HG03520 (cell line): ENCODE measurements around the gene KCNIP4.

Source experiments
- ATAC-seq: cut with Tn5 transposase; IDR thresholded peaks from one replicate; pipeline ENCODE4 v1.9.1; 2021; ENCODE audit warnings: mild to moderate bottlenecking, moderate library complexity; ENCODE audit not compliant: unreplicated experiment

Gene KCNIP4

DNA sequence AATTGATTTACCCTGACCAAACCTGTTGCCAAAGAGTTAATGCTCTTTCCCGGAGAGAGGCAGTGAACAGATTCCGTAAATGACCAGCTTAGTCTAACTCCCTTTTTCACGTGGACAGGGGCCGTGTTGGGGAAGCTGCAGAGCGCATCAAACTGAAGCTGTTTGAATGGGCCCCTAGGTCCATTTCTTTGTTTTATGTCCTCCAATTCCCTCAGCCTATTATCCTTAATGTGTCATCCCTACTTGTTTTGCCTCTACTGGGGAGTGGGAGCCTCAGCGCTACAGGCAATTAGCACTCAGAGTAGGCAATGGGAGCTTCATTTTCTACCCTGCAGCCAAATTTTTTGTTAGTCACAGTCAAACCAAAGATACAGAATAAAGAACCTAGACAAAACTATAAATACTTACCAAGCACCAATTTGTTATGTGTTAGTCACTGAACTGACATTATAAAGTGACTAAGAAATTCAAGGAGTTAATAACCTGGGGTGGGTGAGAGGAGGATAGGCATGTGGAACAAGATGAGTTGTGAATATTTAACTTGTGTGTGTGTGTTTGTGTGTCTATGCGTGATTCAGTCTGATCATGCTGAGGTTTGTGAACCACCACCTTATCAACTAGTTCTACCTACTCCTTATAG is 830.9 kb downstream of the KCNIP4 start:
- ATAC-seq = no peak

DNA sequence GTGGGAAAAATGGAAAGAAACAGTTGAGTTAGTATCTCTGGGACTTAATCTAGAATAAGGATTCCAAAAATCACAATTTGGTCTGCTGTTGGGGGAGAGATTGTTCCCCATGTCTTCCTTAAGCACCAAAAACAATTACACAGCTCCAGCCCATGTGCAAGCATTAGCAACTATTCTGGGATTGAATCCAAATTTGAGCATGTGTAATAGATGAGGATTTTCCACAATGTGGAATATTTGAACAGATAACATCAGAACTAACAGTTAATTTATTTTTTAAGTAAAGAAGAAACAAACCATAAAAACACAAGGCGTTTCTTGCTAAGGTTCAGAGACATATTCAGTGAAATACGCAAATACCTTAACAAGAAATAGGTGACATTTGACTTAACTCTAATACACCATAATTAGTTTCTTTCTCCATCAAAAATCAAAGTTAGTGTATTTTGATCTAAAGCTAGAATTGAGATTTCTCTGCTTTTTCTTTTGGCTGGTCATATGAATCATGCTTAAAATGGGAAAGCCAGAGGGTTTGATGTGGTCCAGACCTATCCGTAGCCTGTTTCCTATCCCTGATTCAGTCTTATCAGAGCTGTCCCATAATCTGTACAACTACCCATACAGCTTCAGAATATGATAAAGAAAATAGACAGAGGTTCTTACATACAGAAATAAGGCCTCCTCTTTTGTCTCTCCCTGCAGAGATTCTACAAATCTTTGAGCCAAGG is 834.9 kb downstream of the KCNIP4 start:
- ATAC-seq = no peak

DNA sequence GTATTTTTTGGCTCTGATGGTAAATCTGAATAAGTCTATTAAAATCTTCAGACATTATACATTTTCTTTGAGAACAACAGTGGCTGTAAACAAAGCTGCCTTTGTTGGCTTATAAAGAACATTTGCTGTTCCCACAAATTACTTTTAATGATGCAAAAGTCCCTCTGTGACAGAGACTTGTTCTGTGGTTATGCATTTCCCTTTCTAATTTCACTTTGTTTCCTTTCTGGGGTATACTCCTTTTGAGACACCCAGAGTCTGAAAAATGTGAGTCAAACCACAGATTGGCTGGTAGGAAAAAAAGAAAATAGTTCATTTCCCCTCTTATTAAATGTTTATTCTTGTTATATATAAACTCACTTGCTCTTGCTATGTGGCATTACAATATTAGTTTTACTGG is 845.9 kb downstream of the KCNIP4 start:
- no peak for ATAC-seq

DNA sequence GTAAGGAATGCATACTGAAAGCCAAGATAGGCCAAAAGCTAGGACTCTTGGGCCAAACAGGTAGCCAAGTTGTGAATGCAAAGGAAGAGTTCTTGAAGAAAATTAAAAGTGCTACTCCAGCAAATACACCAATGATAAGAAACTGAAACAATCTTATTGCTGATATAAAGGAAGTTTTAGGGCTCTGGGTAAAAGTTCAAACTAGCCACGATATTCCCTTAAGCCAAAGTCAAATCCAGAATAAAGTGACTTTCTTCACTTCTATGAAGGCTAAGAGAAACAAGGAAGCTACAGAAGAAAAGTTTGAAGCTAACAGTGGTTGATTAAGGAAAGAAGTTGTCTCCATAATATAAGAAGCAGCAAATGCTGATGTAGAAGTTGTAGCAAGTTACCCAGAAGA is 850.7 kb downstream of the KCNIP4 start:
- ATAC-seq = no peak

DNA sequence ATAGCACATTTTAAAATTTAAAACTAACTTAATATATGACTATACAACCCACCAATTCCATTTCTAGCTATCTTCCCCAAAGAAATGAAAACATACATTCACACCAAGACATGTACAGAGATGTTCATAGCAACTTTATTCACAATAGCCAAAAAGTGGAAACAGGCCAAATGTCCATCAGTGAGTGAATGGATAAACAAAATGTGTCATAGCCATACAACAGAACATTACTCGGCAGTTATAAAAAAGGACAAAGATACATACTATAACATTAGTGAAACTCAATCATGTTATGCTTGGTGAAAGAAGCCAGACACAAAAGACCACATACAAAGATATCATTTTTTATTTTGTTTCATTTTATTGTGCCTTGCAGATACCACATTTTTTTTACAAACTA is 851.5 kb downstream of the KCNIP4 start:
- ATAC-seq = no peak

DNA sequence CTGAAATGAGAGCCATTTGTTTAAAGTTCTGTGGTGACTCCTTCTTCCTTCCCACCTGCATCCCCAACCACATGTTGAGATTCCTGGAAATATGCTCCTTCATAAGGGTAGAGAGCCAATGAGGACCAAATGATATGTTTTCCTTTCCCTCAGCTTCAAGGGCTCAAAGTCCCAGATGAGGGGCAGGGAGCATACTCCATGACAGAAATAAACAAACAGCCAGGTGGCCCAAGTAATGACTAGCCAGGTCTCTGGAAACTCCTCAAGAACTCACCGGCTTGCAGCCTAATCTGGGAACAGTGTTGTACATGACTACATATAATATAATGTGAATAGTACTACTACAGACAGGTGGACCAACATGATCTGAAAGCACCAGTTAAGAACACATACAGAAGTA is 856.0 kb downstream of the KCNIP4 start:
- no peak for ATAC-seq

DNA sequence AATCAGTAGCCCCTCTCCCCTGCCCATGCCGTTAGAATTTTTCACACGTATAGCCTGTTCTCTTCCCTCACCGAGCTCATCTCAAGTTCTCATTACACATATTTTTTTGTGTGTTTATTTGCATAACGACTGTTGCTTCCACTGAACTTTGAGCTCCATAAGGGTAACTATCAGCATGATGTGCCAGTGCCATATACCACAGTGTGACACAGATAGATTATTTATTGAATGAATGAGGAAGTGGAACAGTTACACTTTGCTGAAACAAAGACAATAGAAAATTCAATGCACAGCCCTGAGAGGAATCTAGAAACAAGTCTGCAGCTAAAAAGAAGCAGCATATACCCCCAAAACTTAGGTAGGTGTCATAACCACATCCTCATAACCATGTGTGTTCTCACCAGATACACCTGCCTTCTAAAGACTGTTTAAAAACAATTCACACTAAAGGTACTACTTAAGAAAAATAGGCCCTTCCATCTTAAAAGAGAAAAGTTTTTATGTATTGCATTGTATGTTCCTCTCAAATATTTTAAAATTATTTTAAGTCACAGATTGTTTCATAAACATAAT is 858.4 kb downstream of the KCNIP4 start:
- no peak for ATAC-seq

DNA sequence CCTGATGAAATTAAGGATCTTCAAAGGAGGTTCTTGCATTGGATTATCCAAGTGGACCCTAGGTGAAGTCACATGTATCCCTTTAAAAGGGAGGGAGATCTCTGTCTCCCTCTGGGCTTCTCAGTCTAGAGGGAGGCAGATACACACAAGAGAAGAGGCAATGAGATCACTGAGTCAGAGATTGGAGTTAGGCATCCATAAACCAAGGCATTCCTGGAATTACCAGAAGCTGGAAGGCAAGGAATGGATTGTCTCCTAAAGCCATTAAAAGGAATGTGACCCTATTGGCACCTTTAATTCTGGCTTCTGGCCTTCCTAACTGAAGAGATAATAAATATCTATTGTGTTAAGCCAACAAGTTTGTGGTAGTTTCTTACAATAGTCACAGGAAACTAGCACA is 865.2 kb downstream of the KCNIP4 start:
- ATAC-seq = no peak

DNA sequence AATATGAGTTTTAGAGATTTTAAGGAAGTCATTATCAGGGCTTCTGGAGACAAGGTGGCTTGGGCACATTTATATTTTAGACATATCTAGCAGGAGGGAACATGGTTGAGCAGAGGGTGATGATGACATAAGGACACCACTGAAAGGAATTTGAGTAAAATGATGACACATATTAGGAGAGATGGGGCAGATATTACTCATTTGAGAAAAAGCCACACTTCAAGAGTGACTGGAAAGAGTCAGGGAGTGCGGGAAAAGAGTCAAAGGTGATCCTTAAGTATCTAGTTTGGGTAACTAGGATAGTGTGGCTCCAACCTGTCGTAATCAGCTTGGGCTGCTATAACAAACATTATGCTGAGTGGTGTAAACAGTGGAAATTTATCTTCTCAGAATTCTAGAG is 870.6 kb downstream of the KCNIP4 start:
- no peak for ATAC-seq

DNA sequence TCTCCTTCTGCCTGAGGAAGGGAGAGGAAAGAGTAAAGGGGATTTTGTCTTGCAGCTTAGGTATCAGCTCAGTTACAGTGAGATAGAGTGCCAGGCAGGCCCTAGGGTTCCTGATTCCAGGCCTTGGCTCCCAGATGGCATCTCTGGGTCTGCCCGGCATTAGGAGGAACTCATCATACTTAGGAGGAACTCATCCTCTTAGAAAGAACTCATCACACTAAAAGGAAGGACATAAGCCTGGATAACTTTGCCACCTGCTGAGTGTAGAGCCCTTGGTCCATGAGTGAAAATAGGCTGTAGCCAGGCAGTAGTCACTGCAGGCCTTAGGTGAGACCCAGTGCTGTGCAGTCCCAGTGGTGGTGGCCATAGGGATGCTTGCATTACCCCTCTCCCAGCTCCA is 881.2 kb downstream of the KCNIP4 start:
- ATAC-seq = no peak

DNA sequence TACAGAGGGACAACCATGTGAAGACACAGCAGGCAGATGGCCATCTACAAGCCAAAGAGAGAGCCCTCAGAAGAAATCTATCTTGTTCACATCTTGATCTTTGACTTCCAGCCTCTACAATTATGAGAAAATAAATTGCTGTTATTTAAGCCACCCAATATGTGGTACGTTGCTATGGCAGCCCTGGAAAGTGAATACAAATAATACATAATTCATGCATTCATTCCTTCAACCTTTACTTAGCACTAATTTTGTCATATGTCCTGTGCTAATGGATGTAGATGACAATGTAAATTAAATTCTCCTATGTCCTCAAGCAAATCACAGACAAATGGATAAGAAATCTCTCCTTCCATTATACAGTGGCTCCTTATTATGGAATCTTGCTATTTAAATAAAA is 886.7 kb downstream of the KCNIP4 start:
- no peak for ATAC-seq

DNA sequence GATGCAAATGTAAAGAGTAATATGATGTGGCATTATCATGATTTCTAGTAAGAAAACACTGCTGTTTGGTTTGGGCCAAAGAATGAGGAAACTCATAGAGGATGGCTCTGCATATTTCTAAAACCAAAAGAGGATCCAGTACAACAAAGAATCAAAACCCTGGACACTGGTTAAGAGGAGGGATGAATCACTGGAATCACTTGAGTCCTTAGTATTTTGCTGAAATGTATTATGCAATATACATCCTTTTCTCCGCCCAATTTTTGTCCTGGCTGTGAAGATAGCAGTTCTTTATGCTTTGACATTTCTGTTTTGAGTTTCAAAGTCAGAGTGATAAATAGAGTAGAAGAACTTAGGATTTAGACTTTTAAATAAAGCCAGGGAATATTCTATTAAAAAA is 902.4 kb downstream of the KCNIP4 start:
- no peak for ATAC-seq

DNA sequence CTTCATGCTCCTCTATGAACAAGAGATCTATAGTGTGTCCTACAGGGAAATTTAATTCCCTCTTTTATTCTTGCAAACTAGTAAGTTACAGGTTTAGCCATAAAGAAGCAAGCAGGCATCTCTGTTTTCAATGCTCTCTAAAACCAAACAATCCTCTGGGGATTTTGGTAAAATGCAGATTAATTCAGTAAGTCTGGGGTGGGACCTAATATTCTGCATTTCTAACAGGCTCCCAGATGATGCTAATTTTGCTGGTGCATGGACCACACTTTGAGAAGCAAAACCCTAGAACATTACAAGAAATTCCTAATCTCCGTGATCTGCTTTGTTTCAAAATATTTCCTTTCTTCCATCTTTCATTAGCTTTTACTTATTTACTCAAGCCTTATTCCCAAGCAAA is 903.5 kb downstream of the KCNIP4 start:
- no peak for ATAC-seq

DNA sequence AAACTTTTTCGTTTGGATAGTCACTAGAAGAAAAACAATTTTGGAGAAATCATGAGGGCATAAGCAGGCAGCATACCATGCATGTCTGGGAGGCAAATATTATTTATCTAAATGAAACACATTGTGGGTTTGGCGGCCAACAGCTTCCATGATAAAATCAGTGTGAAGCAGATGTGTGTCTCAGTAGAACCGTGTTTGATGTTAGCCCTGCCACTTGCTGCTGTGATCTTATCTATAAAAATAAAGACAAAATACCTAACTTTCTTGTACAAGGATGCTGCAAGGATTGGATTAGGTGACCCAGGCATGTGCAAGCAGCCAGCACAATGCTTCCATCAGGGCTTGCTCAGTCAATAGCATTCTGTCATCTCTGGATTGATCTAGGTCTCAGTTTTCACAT is 906.9 kb downstream of the KCNIP4 start:
- ATAC-seq = no peak

DNA sequence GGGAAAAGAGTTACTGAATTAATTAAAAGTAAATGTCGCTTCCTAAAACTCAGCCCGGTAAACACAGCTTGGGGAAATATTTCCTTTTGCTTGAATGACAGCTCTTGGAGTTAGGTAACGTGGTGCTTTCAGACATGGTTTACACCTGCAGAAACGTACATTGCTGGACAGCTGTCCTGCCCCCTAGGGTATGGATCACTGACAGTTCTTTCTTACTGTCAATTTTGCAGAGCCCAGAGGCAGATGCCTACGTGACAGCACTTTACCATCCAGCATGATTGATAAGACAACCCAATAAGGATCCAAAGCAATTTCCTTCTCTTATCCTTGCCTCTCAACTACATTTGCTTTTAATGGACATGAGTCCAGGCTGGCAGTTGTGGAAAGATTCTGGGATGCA is 913.8 kb downstream of the KCNIP4 start:
- no peak for ATAC-seq

DNA sequence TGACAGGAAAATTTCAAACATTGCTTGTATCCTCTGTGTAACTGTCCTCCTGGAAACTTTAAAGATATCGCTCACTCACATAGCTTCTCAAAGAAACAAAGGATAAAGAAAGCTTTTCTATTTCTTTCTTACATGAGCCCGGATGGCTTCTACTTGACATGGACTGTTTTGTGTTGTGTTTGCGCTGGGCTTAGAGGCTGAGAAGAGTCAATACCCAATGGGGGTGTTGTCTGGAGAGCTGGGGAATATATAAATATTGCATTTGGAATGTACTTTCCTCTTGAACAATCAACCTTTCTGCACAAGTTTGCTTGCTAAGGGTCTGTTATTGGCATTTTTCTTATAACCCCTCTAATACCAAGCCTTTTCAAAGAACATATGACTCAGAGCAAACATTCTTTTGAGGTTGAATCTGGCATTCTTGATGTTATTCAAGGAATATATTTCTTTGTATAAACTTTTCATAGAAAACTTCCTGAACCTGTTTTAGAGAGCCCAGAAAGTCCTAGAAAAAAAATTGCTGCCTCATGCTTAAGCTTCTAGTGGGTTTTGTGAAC is 916.4 kb downstream of the KCNIP4 start:
- ATAC-seq = no peak

DNA sequence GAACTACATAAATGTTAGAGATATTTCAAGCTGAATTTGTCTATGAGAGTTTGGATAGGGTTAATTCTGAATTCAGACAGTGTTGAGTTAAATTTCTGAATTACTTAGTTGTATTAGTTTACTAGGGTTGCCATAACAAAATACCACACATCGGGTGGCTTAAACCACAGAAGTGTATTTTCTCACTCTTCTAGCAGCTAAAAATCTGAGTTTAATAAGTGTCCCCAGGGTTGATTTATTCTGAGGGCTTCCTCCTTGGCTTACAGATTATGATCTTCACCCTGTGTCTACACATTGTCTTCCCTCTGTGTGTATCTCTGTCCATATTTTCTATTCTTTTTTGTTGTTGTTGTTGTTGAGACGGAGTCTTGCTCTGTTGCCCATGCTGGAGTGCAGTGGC is 929.8 kb downstream of the KCNIP4 start:
- ATAC-seq = no peak

DNA sequence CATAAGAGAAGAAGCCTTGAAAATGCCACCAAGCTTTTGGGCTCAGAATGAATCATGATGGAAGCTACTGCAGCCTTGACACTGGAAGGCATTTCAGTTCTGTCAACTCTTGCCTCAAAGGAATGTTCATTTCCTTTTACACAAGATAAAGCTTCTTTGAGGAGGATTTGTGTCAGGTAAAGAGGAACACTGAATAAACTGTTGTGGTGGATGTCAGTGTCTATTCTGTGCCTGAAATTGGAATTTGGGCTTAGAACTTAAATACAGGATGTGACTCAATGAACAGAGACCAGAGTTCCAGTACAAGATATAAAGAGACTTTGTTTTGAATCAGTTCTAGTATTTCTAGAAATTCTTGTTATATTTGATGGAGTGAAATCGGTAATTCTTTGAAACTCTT is 935.1 kb downstream of the KCNIP4 start:
- no peak for ATAC-seq

DNA sequence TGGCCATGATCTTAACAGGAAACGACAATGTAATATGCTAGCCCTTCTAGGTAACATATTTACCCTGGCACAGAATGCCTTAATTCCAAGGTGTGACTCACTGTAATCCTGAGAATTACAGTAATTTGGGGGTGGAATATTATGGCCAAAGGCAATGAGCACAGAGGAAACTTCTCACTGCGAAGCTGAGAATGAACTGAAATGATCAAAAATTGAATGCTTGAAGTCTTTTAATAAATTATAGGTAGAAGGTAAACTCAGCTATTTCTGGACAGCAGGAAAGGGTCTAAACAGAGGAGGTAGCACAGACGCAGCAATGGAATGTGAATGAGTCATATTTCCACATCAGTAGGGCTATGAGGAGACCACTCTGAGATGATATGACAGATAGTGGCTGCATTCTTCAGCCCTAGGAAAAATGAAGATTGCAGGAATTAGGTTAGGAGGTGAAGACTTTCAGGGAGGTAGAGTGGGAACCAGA is 935.7 kb downstream of the KCNIP4 start:
- no peak for ATAC-seq

DNA sequence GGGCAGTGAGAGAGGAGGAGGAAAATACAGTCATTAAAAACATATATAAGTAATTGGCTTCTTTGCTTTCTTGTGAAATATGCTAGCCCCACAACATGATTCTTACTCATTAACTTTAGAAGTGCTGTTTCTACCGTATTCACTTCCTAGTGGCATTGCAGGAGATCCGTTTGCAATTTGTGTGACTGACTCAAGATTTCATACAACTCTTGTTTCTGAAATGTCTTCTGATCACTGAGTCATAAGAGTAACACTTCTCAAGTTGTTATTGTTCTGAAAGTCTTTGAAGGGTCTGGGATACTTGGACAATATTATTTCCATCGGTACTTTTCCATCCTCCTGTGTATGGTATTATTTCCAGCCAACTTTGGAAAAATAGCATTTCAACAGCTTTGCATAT is 937.5 kb downstream of the KCNIP4 start:
- no peak for ATAC-seq

DNA sequence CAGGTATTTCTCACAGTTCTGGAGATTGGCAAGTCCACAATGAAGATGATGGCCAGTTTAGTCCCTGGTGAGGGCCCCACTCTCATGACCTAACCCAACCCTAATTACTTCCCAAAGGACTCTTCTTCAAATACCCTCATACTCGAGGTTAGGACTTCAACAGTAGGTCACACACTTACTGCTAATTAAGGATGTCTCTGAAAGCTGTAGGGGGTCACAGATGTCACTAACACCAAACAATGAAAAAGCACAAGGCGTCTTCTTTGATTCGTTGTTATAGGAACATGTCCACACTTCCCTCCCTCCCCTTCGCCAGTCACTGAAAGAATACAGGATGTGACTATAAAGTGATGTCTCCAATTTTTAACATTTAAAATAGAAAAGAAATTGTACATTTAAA is 938.6 kb downstream of the KCNIP4 start:
- ATAC-seq = no peak

DNA sequence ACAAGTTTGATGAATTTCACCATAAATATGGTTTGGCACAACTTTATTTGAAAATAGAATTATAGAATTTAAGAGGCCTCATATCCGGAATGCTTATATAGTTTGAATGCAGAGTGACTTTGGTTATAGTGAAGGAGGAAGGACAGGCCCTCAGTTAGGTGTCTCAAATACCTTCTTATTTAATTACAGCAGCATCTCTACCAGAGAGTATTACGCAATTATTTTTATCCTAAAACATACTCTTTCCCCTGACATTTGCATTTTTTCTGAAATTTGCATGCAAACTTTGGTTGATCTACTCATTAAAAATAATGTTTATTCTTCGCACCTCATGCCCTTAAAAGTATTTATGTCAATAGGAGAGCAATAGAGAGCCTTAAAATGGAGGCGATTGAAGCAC is 942.9 kb downstream of the KCNIP4 start:
- ATAC-seq = no peak
